Right lobe of liver (tissue), 4 donors: ENCODE measurements around the gene CRIM1.

ENCODE experiments used
- POLR2A ChIP-seq: fragments of 450-650 bp; IDR thresholded peaks from one replicate; pipeline ENCODE4 v1.6.1; 2017; ENCODE audit warnings: antibody characterized with exemption, mild to moderate bottlenecking
- TF ChIP-seq, protein P1 (sequence below), 4 donors: fragments of 200-600 bp in 3 of 4; fragments of 450-650 bp in 1 of 4; IDR thresholded peaks; one replicate each; pipeline versions ENCODE4 v1.5.1 to v1.8.0; 2016 to 2022; ENCODE audit warnings: antibody characterized with exemption in 4 of 4, mild to moderate bottlenecking in 2 of 4
- donor health status: DM: no; HTN: no; CAD: no.
- donor health status: DM: no; HTN: no; CAD: no.
- donor health status: DM: no; HTN: yes; CAD: no.

DNA sequence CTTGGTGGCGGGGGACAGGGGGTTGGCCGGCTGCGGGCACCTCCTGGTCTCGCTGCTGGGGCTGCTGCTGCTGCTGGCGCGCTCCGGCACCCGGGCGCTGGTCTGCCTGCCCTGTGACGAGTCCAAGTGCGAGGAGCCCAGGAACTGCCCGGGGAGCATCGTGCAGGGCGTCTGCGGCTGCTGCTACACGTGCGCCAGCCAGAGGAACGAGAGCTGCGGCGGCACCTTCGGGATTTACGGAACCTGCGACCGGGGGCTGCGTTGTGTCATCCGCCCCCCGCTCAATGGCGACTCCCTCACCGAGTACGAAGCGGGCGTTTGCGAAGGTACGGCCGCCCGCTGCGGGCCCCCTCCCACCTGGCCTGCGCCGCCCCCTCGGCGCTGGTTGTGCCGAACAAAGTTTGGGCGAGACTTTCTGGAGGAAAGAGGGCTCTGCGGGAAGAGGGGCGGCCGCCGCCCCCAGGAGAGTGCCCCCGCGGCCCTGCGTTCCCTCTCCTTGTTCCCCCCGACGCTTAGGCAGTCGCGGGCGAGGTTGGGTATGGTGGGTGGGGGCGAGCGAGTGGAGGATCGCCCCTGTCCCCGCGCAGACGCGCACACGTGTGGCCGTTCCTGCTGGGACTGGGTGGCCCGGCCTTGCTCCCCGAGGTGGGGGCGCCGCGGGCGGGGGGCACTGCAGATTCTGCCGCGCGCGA, 866 bp downstream of the CRIM1 start:
- TF ChIP-seq, protein P1, sequence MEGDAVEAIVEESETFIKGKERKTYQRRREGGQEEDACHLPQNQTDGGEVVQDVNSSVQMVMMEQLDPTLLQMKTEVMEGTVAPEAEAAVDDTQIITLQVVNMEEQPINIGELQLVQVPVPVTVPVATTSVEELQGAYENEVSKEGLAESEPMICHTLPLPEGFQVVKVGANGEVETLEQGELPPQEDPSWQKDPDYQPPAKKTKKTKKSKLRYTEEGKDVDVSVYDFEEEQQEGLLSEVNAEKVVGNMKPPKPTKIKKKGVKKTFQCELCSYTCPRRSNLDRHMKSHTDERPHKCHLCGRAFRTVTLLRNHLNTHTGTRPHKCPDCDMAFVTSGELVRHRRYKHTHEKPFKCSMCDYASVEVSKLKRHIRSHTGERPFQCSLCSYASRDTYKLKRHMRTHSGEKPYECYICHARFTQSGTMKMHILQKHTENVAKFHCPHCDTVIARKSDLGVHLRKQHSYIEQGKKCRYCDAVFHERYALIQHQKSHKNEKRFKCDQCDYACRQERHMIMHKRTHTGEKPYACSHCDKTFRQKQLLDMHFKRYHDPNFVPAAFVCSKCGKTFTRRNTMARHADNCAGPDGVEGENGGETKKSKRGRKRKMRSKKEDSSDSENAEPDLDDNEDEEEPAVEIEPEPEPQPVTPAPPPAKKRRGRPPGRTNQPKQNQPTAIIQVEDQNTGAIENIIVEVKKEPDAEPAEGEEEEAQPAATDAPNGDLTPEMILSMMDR (IDR thresholded peaks at IDR 0.05): no peak
- no peak for TF ChIP-seq POLR2A
